Measurements from ENCODE around the gene CDRT4. TPM values are rescaled to one million over a fixed set of nuclear protein-coding genes. Genes with fewer than 3 reads are reported as not detected.
A peak's percentile ranks its signal among the peaks of the same experiment; 100 is the strongest.

CDRT4 gene
- total and polyA plus RNA-seq, 4 donors: 2.3 to 19.5 (median 16.3) TPM

- H3K4me3 ChIP-seq (ENCODE audit: low read length in 2 of 2): no peak overlapping the region
- ATAC-seq (ENCODE audit: low FRiP score): no peak
- no peaks in the 10 kb centered on the region for H3K36me3 ChIP-seq (ENCODE audit: control insufficient read depth in 1 of 2, insufficient read depth in 2 of 2, low read length in 1 of 2)
- H3K9me3 ChIP-seq (ENCODE audit: control insufficient read depth, low read length): no peaks in the 10 kb centered on the region
- no peaks in the 10 kb centered on the region for H3K27me3 ChIP-seq (ENCODE audit: control insufficient read depth in 1 of 2, insufficient read depth in 2 of 2, low read length in 1 of 2)
- no peak for DNase-seq
- H3K4me1 ChIP-seq (ENCODE audit: control insufficient read depth in 1 of 2, insufficient read depth in 2 of 2, low read length in 2 of 2): no peaks in the 10 kb centered on the region
- intact Hi-C loops (cut with DNase I): no loop called here
- H3K27ac ChIP-seq (ENCODE audit: low read depth in 1 of 2, low read length in 2 of 2): no peak overlapping the region
- WGBS, 2 donors: 74 to 80% methylated on average over 4 of the region's 4 CpGs
These were observed 17.6 kb upstream of the CDRT4 start for GRCh38 chr17:15485045-15485444.

- Histone ChIP-seq H3K27me3 (ENCODE audit: control insufficient read depth in 1 of 2, insufficient read depth in 2 of 2, low read length in 1 of 2) (no peaks in the 10 kb centered on the region), H3K4me3 (ENCODE audit: low read length in 2 of 2) (no peak overlapping the region), H3K4me1 (ENCODE audit: control insufficient read depth in 1 of 2, insufficient read depth in 2 of 2, low read length in 2 of 2) (no peaks in the 10 kb centered on the region), H3K36me3 (ENCODE audit: control insufficient read depth in 1 of 2, insufficient read depth in 2 of 2, low read length in 1 of 2) (no peaks in the 10 kb centered on the region), H3K9me3 (ENCODE audit: control insufficient read depth, low read length) (no peaks in the 10 kb centered on the region), H3K27ac (ENCODE audit: low read depth in 1 of 2, low read length in 2 of 2) (no peak overlapping the region)
- intact Hi-C loops (cut with DNase I): no loop called here
- ATAC-seq (ENCODE audit: low FRiP score) (no peak), DNase-seq (no peak)
- 77 to 79% methylated on average over 4 of the region's 4 CpGs for WGBS, 2 donors
These were observed 16.0 kb upstream of the CDRT4 start for GRCh38 chr17:15483431-15483830.

DNA sequence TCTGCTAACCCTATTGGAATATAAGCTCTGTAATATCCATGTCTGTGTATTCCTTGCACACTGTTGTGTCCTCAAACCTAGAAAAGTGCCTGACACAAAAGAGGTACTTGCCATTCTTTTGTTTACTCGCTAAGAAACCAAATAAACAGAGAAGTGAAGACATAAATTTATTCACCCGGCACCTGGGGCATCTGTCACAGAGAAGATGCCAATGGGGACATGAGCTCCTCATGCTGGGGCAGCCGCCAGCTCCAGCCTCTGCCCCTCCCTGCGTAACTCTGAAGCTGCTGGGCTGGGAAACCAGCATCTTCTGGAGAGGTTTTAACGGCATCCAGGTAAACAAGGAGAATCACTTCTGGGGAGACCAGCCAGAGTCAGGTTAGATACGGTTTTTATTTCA, 15.1 kb upstream of the CDRT4 start:
- H3K36me3 ChIP-seq (ENCODE audit: control insufficient read depth in 1 of 2, insufficient read depth in 2 of 2, low read length in 1 of 2): no peaks in the 10 kb centered on the region
- H3K9me3 ChIP-seq (ENCODE audit: control insufficient read depth, low read length): no peaks in the 10 kb centered on the region
- WGBS, 2 donors: 81 to 85% methylated on average over 6 of the region's 6 CpGs
- no peaks in the 10 kb centered on the region for H3K4me1 ChIP-seq (ENCODE audit: control insufficient read depth in 1 of 2, insufficient read depth in 2 of 2, low read length in 2 of 2)
- H3K4me3 ChIP-seq (ENCODE audit: low read length in 2 of 2): no peak overlapping the region
- no peaks in the 10 kb centered on the region for H3K27me3 ChIP-seq (ENCODE audit: control insufficient read depth in 1 of 2, insufficient read depth in 2 of 2, low read length in 1 of 2)
- H3K27ac ChIP-seq (ENCODE audit: low read depth in 1 of 2, low read length in 2 of 2): no peak overlapping the region
- DNase-seq (no peak), ATAC-seq (ENCODE audit: low FRiP score) (no peak)
- intact Hi-C loops (cut with DNase I): no loop called here

DNA sequence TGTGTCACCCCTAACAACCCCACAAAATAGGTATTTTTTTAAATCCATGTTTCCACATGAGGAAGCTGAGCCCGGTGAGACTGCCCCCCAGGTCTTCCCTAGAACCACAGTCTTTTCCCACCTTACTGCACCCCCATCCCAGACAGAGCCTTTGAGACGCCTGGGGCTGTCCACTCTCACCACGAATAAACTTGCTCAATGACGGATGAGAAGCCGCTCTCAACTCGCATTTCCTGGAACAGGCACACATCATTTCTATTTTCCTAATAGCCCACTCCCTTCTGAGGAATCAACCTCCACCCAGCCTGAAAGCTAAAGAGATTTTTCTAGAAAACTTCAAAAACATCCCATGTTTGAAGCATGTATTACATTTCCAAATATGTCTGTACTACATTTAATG, 14.1 kb upstream of the CDRT4 start:
- Histone ChIP-seq H3K27me3 (ENCODE audit: control insufficient read depth in 1 of 2, insufficient read depth in 2 of 2, low read length in 1 of 2) (no peaks in the 10 kb centered on the region), H3K27ac (ENCODE audit: low read depth in 1 of 2, low read length in 2 of 2) (no peak overlapping the region), H3K9me3 (ENCODE audit: control insufficient read depth, low read length) (no peaks in the 10 kb centered on the region), H3K4me1 (ENCODE audit: control insufficient read depth in 1 of 2, insufficient read depth in 2 of 2, low read length in 2 of 2) (no peaks in the 10 kb centered on the region), H3K36me3 (ENCODE audit: control insufficient read depth in 1 of 2, insufficient read depth in 2 of 2, low read length in 1 of 2) (no peaks in the 10 kb centered on the region), H3K4me3 (ENCODE audit: low read length in 2 of 2) (no peak overlapping the region)
- intact Hi-C loops (cut with DNase I): no loop called here
- DNase-seq (no peak), ATAC-seq (ENCODE audit: low FRiP score) (no peak)
- WGBS, 2 donors: 83 to 85% methylated on average over 6 of the region's 6 CpGs

DNA sequence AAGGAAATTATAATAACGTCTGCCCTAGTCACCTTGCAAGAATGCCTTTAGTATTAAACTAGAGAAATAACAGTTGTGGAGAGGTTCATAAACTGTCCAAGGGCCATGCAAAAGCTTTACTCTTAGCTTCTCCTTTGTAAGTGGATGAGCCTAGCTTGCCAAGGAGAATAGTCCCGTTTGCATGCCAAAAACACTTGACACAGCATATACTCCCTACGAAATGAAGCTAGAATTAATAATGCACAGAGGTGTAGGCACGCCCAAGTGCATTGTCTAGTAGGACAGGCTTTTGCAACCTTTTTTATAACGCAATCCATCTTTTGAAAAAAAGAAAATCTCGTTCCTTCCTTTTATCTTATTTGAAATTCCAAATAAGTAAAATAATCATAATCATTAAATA, 12.8 kb upstream of the CDRT4 start:
- no peak for DNase-seq
- no peaks in the 10 kb centered on the region for H3K9me3 ChIP-seq (ENCODE audit: control insufficient read depth, low read length)
- intact Hi-C loops (cut with DNase I): no loop called here
- no peaks in the 10 kb centered on the region for H3K36me3 ChIP-seq (ENCODE audit: control insufficient read depth in 1 of 2, insufficient read depth in 2 of 2, low read length in 1 of 2)
- H3K27ac ChIP-seq (ENCODE audit: low read depth in 1 of 2, low read length in 2 of 2): no peak overlapping the region
- H3K4me3 ChIP-seq (ENCODE audit: low read length in 2 of 2): no peak overlapping the region
- no peaks in the 10 kb centered on the region for H3K27me3 ChIP-seq (ENCODE audit: control insufficient read depth in 1 of 2, insufficient read depth in 2 of 2, low read length in 1 of 2)
- WGBS, 2 donors: 85 to 86% methylated on average over 6 of the region's 6 CpGs
- no peaks in the 10 kb centered on the region for H3K4me1 ChIP-seq (ENCODE audit: control insufficient read depth in 1 of 2, insufficient read depth in 2 of 2, low read length in 2 of 2)
- ATAC-seq (ENCODE audit: low FRiP score): no peak

- DNase-seq (no peak), ATAC-seq (ENCODE audit: low FRiP score) (no peak)
- intact Hi-C loops (cut with DNase I): no loop called here
- H3K4me3 ChIP-seq (ENCODE audit: low read length in 2 of 2): no peak overlapping the region
- H3K27me3 ChIP-seq (ENCODE audit: control insufficient read depth in 1 of 2, insufficient read depth in 2 of 2, low read length in 1 of 2): no peaks in the 10 kb centered on the region
- H3K27ac ChIP-seq (ENCODE audit: low read depth in 1 of 2, low read length in 2 of 2): no peak overlapping the region
- H3K4me1 ChIP-seq (ENCODE audit: control insufficient read depth in 1 of 2, insufficient read depth in 2 of 2, low read length in 2 of 2): no peaks in the 10 kb centered on the region
- H3K36me3 ChIP-seq (ENCODE audit: control insufficient read depth in 1 of 2, insufficient read depth in 2 of 2, low read length in 1 of 2): no peaks in the 10 kb centered on the region
- no peaks in the 10 kb centered on the region for H3K9me3 ChIP-seq (ENCODE audit: control insufficient read depth, low read length)
These were observed 12.3 kb upstream of the CDRT4 start for GRCh38 chr17:15479703-15480102.

- intact Hi-C loops (cut with DNase I): no loop called here
- WGBS, 2 donors: 92 to 97% methylated on average over 5 of the region's 5 CpGs
These were observed 11.4 kb upstream of the CDRT4 start for GRCh38 chr17:15478845-15479244.

GRCh38 chr17:15475631-15476354, 8.4 kb upstream of the CDRT4 start:
- H3K4me3 ChIP-seq (ENCODE audit: low read length in 2 of 2): no peak overlapping the region
- no peaks in the 10 kb centered on the region for H3K36me3 ChIP-seq (ENCODE audit: control insufficient read depth in 1 of 2, insufficient read depth in 2 of 2, low read length in 1 of 2)
- 32 to 43% methylated on average over 8 of the region's 8 CpGs for WGBS, 2 donors
- H3K27ac ChIP-seq (ENCODE audit: low read depth in 1 of 2, low read length in 2 of 2): no peak overlapping the region
- H3K27me3 ChIP-seq (ENCODE audit: control insufficient read depth in 1 of 2, insufficient read depth in 2 of 2, low read length in 1 of 2): no peaks in the 10 kb centered on the region
- H3K9me3 ChIP-seq (ENCODE audit: control insufficient read depth, low read length): no peaks in the 10 kb centered on the region
- H3K4me1 ChIP-seq (ENCODE audit: control insufficient read depth in 1 of 2, insufficient read depth in 2 of 2, low read length in 2 of 2): no peaks in the 10 kb centered on the region
- ATAC-seq (ENCODE audit: low FRiP score) (peak; percentile 89), DNase-seq (no peak)
- intact Hi-C loops (cut with DNase I): no loop called here

More at GRCh38 chr17:15478845-15479244, 11.4 kb upstream of the CDRT4 start:
- no peaks in the 10 kb centered on the region for H3K27me3 ChIP-seq (ENCODE audit: control insufficient read depth in 1 of 2, insufficient read depth in 2 of 2, low read length in 1 of 2)
- H3K27ac ChIP-seq (ENCODE audit: low read depth in 1 of 2, low read length in 2 of 2): no peak overlapping the region
- H3K36me3 ChIP-seq (ENCODE audit: control insufficient read depth in 1 of 2, insufficient read depth in 2 of 2, low read length in 1 of 2): no peaks in the 10 kb centered on the region
- H3K9me3 ChIP-seq (ENCODE audit: control insufficient read depth, low read length): no peaks in the 10 kb centered on the region
- ATAC-seq (ENCODE audit: low FRiP score): no peak
- DNase-seq: no peak
- H3K4me1 ChIP-seq (ENCODE audit: control insufficient read depth in 1 of 2, insufficient read depth in 2 of 2, low read length in 2 of 2): no peaks in the 10 kb centered on the region
- H3K4me3 ChIP-seq (ENCODE audit: low read length in 2 of 2): no peak overlapping the region

DNA sequence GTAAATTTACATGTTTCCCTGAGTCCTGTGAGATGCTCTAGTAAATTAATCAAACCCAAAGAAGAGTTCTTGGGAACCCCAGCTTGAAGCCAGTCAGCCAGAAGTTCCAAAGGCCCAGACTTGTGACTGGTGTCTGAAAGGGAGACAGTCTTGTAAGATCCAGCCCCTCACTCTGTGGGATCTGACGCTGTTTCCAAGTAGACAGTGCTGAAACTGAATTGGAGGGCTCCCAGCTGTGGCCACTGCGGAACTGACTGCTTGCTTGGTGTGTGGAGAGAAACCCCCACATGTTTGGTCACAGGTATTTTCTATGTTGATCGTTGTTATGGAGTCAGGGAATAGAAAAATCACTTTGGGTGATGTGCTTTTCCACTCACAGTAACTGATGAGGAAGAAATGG, 5.5 kb upstream of the CDRT4 start:
- WGBS, 2 donors: 94 to 95% methylated on average over 3 of the region's 3 CpGs
- H3K27ac ChIP-seq (ENCODE audit: low read depth in 1 of 2, low read length in 2 of 2): no peak overlapping the region
- H3K4me1 ChIP-seq (ENCODE audit: control insufficient read depth in 1 of 2, insufficient read depth in 2 of 2, low read length in 2 of 2): no peaks in the 10 kb centered on the region
- no peaks in the 10 kb centered on the region for H3K27me3 ChIP-seq (ENCODE audit: control insufficient read depth in 1 of 2, insufficient read depth in 2 of 2, low read length in 1 of 2)
- DNase-seq (no peak), ATAC-seq (ENCODE audit: low FRiP score) (no peak)
- H3K9me3 ChIP-seq (ENCODE audit: control insufficient read depth, low read length): no peaks in the 10 kb centered on the region
- intact Hi-C loops (cut with DNase I): no loop called here
- no peak overlapping the region for H3K4me3 ChIP-seq (ENCODE audit: low read length in 2 of 2)
- H3K36me3 ChIP-seq (ENCODE audit: control insufficient read depth in 1 of 2, insufficient read depth in 2 of 2, low read length in 1 of 2): no peaks in the 10 kb centered on the region
